ENCODE results near the gene TBC1D22A. TPM values are rescaled to one million over a fixed set of nuclear protein-coding genes. Genes with fewer than 3 reads are reported as not detected.

TBC1D22A gene
- total RNA-seq, 1 donor from 2014 or later = 10.6 TPM

DNA sequence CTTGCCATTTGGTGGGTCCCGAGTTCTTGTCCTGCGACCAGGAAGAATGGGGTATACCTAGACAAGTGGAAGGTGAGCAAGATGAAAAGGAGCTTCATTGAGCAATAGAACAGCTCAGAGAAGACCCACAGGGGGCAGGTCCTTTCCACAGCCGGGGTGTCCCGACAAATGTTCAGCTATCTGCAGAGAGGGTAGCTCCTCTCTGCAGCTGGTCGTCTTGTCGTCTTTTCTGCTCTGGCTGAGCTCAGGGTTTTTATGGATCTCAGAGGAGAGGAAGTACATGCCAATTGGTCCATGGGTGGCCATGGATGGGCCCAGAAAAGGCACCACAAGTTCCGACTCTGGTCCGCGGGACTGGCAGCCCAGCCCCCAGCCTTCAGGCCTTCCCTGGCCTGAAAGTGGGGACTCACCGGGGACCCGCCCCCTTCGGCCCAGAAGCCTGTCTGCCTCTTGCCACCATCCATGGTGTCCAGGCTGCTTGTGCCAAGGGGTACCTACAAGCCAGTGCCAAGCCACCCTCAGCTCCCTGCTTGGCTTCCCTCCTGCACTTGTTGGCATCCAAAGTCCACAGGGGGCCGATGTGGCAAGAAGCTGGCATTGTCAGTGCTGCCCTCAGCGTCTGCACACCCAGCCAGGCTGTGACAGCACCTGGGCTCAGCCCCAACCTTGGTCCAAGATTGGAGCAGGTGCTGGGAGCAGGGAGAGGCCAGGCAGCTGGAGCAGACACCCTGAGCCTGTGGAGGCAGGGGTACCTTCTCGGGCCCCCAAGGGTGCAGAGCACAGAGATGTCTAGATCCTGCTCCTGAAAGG lies 438.9 kb downstream of the TBC1D22A start:
- TF ChIP-seq, protein P1, sequence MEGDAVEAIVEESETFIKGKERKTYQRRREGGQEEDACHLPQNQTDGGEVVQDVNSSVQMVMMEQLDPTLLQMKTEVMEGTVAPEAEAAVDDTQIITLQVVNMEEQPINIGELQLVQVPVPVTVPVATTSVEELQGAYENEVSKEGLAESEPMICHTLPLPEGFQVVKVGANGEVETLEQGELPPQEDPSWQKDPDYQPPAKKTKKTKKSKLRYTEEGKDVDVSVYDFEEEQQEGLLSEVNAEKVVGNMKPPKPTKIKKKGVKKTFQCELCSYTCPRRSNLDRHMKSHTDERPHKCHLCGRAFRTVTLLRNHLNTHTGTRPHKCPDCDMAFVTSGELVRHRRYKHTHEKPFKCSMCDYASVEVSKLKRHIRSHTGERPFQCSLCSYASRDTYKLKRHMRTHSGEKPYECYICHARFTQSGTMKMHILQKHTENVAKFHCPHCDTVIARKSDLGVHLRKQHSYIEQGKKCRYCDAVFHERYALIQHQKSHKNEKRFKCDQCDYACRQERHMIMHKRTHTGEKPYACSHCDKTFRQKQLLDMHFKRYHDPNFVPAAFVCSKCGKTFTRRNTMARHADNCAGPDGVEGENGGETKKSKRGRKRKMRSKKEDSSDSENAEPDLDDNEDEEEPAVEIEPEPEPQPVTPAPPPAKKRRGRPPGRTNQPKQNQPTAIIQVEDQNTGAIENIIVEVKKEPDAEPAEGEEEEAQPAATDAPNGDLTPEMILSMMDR (IDR thresholded peaks at IDR 0.05) = no peak
- TF ChIP-seq EZH2 (IDR thresholded peaks at IDR 0.05) = no peak
- TF ChIP-seq EZH2phosphoT487 (IDR thresholded peaks at IDR 0.05) = no peak
- Histone ChIP-seq H3K36me3 (no peaks in the 10 kb centered on the region), H3K79me2 (ENCODE audit: low read depth) (no peaks in the 10 kb centered on the region), H3K4me2 (no peak overlapping the region), H3F3A (ENCODE audit: low read depth) (no peaks in the 10 kb centered on the region), H3K4me3 (no peak overlapping the region), H4K20me1 (ENCODE audit: low read depth) (no peaks in the 10 kb centered on the region), H3K9me3 (ENCODE audit: low read depth) (no peaks in the 10 kb centered on the region), H3K27me3 (no peaks in the 10 kb centered on the region), H3K4me1 (no peaks in the 10 kb centered on the region), H3K27ac (no peak overlapping the region), H3K9ac (no peak overlapping the region), H2AFZ (replicated peaks) (no peak overlapping the region)
- no peak for DNase-seq (ENCODE audit: low spot score)
- no peak overlapping the region for H3K4me3 Mint-ChIP-seq
- peaks cover 9% of the 10 kb centered on the region for H3K27me3 Mint-ChIP-seq (ENCODE audit: insufficient read depth, low read depth)
- H3K27ac Mint-ChIP-seq = no peak overlapping the region
- no peaks in the 10 kb centered on the region for H3K9me3 Mint-ChIP-seq
- no peaks in the 10 kb centered on the region for H3K4me1 Mint-ChIP-seq
- H3K36me3 Mint-ChIP-seq = no peaks in the 10 kb centered on the region

DNA sequence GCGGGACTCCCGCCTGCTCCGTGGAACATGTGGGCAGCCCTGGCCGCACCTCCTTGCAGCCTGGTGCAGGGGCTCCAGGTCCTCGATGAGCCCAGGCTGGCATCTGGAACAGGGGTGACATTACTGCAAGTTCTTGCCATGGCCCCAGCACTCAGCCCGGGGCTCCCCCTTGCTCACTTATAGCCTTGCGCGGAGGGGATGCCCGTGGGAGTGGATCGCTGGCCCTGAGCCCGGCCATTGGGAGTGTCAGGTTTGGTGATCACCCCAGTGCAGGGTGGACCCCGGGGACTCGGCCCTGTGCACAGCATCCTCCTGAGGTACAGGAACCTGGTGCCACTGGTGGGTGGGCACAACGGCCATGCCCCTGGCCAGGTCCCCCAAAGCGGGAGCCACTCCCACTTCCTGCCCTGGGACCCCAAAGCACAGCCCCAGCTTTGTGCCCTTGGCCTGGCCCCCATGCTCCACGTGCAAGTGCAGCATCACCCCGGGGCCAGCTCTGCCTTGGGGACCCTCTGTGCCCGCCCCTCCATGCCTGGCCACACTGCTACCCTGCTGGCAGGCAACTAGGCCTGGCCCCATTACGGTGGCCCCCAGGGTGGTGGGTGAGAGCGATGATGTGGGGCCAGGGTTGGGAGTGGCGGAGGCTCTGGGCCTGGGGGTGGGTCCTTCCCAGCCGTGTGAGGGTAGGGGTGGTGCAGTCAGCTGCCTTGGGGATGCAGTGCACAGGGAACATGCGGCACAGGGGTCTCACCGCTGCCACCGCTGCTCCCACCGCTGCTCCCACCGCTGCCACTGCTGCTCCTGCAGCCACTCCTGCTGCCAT lies 439.8 kb downstream of the TBC1D22A start:
- H3K9ac ChIP-seq = no peak overlapping the region
- no peaks in the 10 kb centered on the region for H3K36me3 Mint-ChIP-seq
- H3K27ac ChIP-seq = no peak overlapping the region
- no peaks in the 10 kb centered on the region for H3K79me2 ChIP-seq (ENCODE audit: low read depth)
- no peaks in the 10 kb centered on the region for H3K4me1 ChIP-seq
- H3K36me3 ChIP-seq = no peaks in the 10 kb centered on the region
- H3K9me3 ChIP-seq (ENCODE audit: low read depth) = no peaks in the 10 kb centered on the region
- H2AFZ ChIP-seq (replicated peaks) = no peak overlapping the region
- no peaks in the 10 kb centered on the region for H3K27me3 ChIP-seq
- H3K27ac Mint-ChIP-seq = no peak overlapping the region
- TF ChIP-seq EZH2phosphoT487 (IDR thresholded peaks at IDR 0.05) = no peak
- TF ChIP-seq EZH2 (IDR thresholded peaks at IDR 0.05) = no peak
- TF ChIP-seq, protein P1 (IDR thresholded peaks at IDR 0.05) = no peak
- no peak overlapping the region for H3K4me2 ChIP-seq
- no peak overlapping the region for H3K4me3 ChIP-seq
- no peak for DNase-seq (ENCODE audit: low spot score)
- no peak overlapping the region for H3K4me3 Mint-ChIP-seq
- H3K27me3 Mint-ChIP-seq (ENCODE audit: insufficient read depth, low read depth) = peaks cover 8% of the 10 kb centered on the region
- H3F3A ChIP-seq (ENCODE audit: low read depth) = no peaks in the 10 kb centered on the region
- no peaks in the 10 kb centered on the region for H3K9me3 Mint-ChIP-seq
- H3K4me1 Mint-ChIP-seq = no peaks in the 10 kb centered on the region
- H4K20me1 ChIP-seq (ENCODE audit: low read depth) = no peaks in the 10 kb centered on the region

DNA sequence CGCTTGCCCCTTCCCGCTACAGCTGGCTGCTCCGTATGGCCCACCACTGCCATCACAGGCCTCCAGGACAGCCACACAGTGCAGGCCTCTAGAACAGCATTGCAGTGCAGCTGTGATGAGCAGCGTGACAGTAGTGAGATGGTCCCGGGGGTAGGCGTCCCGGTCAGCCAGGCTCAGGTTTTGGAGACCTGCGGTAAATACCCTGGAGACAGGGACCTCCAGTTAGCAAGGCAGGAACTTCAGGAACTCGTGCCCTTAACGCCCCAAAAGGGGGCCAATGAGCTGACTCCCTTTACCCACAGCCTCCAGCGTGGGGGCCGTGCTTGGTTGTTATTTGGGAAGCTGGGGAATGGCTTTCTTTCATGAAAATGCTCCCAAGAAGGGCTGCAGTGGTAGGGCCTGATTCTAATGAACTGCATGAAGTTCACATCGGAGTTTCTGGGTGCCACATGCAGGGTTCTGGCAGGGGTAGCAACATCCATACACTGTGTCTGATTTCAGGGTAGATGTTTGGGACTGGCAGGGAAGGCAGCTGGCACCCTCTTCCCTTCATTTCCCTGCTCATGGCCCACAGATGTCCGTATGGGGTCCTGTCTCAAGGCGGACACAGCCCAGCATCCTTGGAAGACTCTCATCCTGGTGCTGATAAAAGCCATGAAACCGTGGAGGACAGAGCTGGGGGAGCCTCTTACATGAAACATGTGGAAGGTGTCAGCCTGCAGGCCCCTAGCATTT lies 440.5 kb downstream of the TBC1D22A start:
- no peaks in the 10 kb centered on the region for H3F3A ChIP-seq (ENCODE audit: low read depth)
- no peaks in the 10 kb centered on the region for H3K4me1 ChIP-seq
- no peak overlapping the region for H3K4me3 ChIP-seq
- H3K9me3 Mint-ChIP-seq = no peaks in the 10 kb centered on the region
- no peak overlapping the region for H3K4me3 Mint-ChIP-seq
- peaks cover 8% of the 10 kb centered on the region for H3K27me3 Mint-ChIP-seq (ENCODE audit: insufficient read depth, low read depth)
- no peaks in the 10 kb centered on the region for H3K27me3 ChIP-seq
- no peaks in the 10 kb centered on the region for H3K79me2 ChIP-seq (ENCODE audit: low read depth)
- no peak overlapping the region for H3K9ac ChIP-seq
- H3K36me3 ChIP-seq = no peaks in the 10 kb centered on the region
- no peak for DNase-seq (ENCODE audit: low spot score)
- H3K36me3 Mint-ChIP-seq = no peaks in the 10 kb centered on the region
- H3K27ac ChIP-seq = no peak overlapping the region
- no peaks in the 10 kb centered on the region for H3K4me1 Mint-ChIP-seq
- no peaks in the 10 kb centered on the region for H4K20me1 ChIP-seq (ENCODE audit: low read depth)
- H3K27ac Mint-ChIP-seq = no peak overlapping the region
- TF ChIP-seq, protein P1 (IDR thresholded peaks at IDR 0.05) = no peak
- no peak for TF ChIP-seq EZH2phosphoT487 (IDR thresholded peaks at IDR 0.05)
- TF ChIP-seq EZH2 (IDR thresholded peaks at IDR 0.05) = no peak
- no peak overlapping the region for H3K4me2 ChIP-seq
- H3K9me3 ChIP-seq (ENCODE audit: low read depth) = no peaks in the 10 kb centered on the region
- no peak overlapping the region for H2AFZ ChIP-seq (replicated peaks)

All from neural progenitor cell (in vitro differentiated cells).